NCI-H748 (cell line): ENCODE results near the gene DSTYK.

Experiments
- DNase-seq: peaks from one replicate; lab custom pipeline; 2025; ENCODE audit not compliant: unreplicated experiment; lab: John Stamatoyannopoulos, UW

Gene DSTYK

GRCh38 chr1:205217418-205217817 is 5.9 kb upstream of the DSTYK start:
- DNase-seq: no peak

GRCh38 chr1:205216588-205216987 is 5.1 kb upstream of the DSTYK start:
- no peak for DNase-seq

DNA sequence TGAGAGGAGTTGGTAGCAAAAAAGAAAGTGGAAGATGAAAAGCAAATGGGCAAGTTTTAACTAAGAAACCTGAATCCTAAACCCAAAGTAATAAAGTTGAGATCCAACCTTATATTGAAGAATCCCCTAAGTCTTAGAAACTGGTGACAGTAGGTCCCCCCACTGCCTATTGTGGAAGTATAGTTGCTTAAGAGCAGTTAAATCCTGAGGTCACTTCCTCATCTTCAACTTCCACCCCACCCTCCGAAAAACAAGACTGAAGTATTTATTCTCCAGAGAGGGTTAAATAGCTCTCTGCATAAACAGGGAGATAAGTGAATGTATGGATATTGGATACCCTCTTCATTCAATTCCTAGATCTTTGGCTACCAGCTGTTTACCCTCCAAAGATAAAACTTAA is 3.3 kb upstream of the DSTYK start:
- no peak for DNase-seq

DNA sequence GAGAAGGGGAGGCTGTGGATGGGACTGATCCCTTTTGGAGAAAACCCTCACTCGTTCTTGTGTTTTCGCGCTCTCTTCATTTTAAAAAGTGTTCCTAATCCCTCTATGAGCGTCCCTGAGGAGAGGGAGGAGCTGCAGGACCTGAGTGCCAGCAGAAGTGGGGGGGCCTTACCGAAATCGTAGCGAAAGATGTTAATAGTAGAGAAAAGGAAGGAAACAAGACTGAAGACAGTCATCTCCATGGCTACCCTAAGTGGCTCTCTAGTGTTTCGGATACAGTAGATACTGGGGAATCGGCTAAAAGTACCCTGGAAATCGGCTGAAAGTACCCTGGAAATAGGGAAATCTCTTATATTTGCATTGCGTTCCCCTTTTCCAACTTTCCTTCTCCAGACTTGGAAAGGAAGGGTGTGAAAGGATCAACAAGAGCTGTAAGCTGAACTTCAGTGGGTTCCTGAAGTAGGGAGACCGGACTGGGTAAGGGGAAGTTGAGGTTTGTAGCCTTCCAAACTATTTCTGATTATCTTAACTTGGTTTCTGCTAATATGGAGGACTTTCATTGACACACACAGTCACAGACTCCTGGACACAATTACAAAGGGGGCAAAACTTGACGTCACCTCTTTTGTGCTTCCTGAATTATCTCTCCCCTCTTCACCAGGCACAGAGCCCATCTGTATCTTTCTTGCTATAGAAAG is 486 bp upstream of the DSTYK start:
- no peak for DNase-seq

DNA sequence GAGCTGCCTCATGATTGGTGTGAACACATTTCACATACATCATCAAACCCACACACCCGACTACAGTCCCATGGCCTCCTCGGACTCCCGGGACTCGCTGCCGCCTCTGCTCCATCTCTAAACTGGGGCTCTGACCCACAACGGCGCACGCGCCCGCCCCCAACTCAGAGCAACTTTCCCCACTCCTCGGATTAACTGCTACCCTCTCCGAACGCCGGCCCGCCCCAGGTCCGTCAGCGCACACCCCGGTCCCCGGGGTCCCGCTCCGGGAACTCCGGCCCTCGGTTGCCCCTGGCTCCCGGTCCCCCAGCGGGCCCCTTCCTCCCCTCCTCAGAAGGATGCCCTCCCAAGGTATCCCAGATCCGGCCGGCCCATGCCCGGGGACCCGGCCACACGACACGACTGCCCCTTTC is 740 bp downstream of the DSTYK start:
- DNase-seq: peak; percentile 30

DNA sequence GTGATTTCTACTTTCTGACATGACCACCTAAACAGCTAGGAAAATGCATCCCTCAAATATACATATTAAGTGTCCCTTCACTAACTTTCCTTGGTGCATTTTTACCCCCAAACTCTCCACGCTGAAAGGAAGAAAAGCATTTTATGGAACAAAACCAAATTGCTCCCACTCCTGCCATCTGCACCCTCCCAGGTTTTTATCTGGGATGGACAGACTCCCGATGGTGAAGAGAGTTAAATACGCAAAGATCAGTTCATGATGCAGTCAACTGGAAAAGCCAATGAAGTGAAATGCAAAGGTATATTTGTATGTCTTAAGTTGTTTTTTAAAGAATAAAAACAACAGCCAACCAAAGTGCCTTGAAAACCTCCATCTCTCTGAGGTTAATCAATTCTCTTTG is 2.7 kb downstream of the DSTYK start:
- no peak for DNase-seq

DNA sequence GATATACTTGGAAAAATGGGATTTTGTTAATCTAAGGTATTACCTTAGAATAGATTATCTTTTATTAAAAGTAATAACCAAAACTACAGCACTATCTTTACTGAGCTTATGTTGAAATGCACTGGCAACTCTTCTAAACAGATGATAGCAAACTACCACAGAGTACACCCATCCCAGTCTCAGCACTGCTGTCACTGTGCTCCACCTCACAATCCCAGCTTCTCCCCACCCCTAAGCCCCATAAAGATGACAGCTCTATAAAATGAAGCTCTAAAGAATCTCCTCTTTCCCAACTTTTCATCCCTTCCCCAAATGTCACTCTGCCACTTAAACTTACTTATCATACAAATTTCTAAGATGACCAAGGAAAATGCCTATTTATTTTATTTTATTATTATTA is 6.4 kb downstream of the DSTYK start:
- no peak for DNase-seq

GRCh38 chr1:205204552-205204951 is 7.0 kb downstream of the DSTYK start:
- no peak for DNase-seq

- DNase-seq: no peak
Measured at GRCh38 chr1:205199931-205200299, 11.6 kb downstream of the DSTYK start.

GRCh38 chr1:205199090-205199930 is 12.2 kb downstream of the DSTYK start:
- DNase-seq: no peak

- DNase-seq: no peak
Measured at GRCh38 chr1:205192287-205192686, 19.2 kb downstream of the DSTYK start.

- DNase-seq: no peak
Measured at GRCh38 chr1:205191622-205192021, 19.9 kb downstream of the DSTYK start.

DNA sequence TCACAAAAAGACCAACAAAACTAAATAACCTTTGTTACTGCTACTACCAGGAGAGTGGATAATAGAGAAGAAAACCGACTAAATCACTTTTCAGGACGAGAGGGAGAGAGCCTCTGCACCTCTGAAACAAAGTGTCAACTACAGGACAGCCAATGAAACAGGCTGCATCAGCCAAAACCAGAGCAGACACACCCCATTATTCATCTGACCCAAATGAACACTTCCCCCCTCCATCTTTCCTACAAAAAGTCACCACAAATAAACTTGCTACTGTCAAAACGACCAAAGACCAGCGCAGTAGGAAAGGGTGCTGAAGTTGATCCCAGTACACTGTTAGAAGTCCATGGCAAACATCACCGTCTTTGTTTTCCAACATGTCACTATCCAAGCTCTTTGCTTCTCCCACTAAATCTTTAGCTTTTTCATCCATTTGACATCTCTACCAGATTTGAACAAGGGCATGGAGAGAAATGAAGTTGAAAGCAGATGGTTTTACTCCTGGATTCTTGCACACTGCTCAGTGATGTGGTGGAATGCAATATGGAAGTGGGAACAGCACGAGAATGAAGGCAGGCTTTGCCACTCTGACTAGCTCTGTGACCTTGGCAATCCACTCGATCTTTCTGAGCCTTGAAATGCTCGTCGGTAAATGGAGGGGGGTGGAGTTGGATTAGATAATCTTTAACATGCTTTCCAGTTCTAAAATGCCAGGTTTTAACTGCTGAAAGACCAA is 20.5 kb downstream of the DSTYK start:
- DNase-seq: no peak

GRCh38 chr1:205189131-205189530 is 22.4 kb downstream of the DSTYK start:
- no peak for DNase-seq

GRCh38 chr1:205188596-205188995 is 22.9 kb downstream of the DSTYK start:
- DNase-seq: no peak

DNA sequence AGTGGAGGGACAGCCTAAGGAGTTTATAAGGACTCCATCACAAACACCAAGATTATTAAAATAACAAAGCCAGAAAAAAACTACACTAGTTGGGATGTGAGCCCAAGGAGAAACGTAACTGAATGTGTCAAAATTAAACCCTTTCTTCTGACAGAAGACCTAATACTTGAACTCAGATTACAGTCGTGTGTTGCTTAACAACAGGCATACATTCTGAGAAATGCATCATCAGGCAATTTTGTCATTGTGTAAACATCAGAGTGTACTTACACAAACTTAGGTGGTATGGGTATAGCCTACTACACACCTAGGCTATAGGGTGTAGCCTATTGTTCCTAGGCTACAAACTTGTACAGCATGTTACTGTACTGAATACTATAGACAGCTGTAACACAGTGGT is 23.4 kb downstream of the DSTYK start:
- no peak for DNase-seq

DNA sequence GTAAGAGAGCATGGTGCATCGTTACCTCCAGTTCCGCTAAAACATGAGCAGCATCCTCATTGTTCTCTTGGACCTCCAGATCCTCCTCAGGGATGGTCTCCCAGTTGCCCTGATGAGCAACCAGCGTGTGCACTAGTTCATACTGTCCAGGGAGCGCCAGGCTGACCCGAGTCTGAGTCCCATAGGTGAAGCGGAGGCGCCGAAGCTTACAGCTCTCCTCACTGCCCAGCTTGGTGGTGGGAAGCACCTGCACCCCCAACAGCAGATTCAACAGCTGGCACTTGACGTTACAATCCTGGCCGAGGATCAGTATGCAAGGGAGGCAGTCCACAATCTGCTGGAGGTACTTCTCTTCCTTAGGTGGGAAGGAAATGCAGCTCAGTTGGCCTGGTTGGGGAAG is 24.1 kb downstream of the DSTYK start:
- no peak for DNase-seq

GRCh38 chr1:205186191-205186590 is 25.3 kb downstream of the DSTYK start:
- DNase-seq: no peak

GRCh38 chr1:205183676-205184335 is 27.7 kb downstream of the DSTYK start:
- DNase-seq: no peak

- no peak for DNase-seq
Measured at GRCh38 chr1:205182930-205183329, 28.6 kb downstream of the DSTYK start.

- DNase-seq: peak; percentile 4
Measured at GRCh38 chr1:205180331-205180730, 31.2 kb downstream of the DSTYK start.
